Neural progenitor cell (in vitro differentiated cells): ENCODE results near the gene CCSER1.

ENCODE experiments used
- CTCF ChIP-seq: fragments of 200-600 bp; sonication (generic); IDR thresholded peaks from 2 replicates; pipeline ENCODE4 v1.5.1; 2017; ENCODE audit warnings: antibody characterized with exemption, mild to moderate bottlenecking
- EZH2 ChIP-seq: fragments of 200-600 bp; sonication (generic); IDR thresholded peaks from 2 replicates; pipeline ENCODE4 v1.6.1; 2017; ENCODE audit warnings: antibody characterized with exemption, mild to moderate bottlenecking, moderate library complexity
- EZH2phosphoT487 ChIP-seq: fragments of 200-600 bp; sonication (generic); IDR thresholded peaks from 2 replicates; pipeline ENCODE4 v1.6.1; 2017; ENCODE audit warnings: antibody characterized with exemption

GRCh38 chr4:90084967-90085295, 42.3 kb upstream of the CCSER1 start:
- TF ChIP-seq CTCF (no peak), EZH2 (no peak), EZH2phosphoT487 (no peak)
